Endodermal cell (in vitro differentiated cells): ENCODE measurements around the gene XPO4. TPM values are rescaled to one million over a fixed set of nuclear protein-coding genes. Genes with fewer than 3 reads are reported as not detected.

ENCODE experiments used
- DNase-seq: peaks from one replicate; pipeline ENCODE4 v3.0.0-alpha.2; 2017
- H3K27ac ChIP-seq: 2 replicates; pipeline ENCODE4 v1.5.1; 2013; ENCODE audit warnings: mild to moderate bottlenecking, low read depth, low read length, moderate library complexity
- H3K27me3 ChIP-seq: 2 replicates; pipeline ENCODE4 v1.6.1; 2013; ENCODE audit warnings: mild to moderate bottlenecking, low read length, moderate library complexity; ENCODE audit not compliant: insufficient read depth, control insufficient read depth, poor library complexity, severe bottlenecking
- H3K36me3 ChIP-seq: 2 replicates; pipeline ENCODE4 v1.7.0; 2013; ENCODE audit warnings: mild to moderate bottlenecking, low read length, moderate library complexity; ENCODE audit not compliant: control insufficient read depth, insufficient read depth
- H3K4me1 ChIP-seq: one replicate; pipeline ENCODE4 v1.7.0; 2013; ENCODE audit warnings: low read length; ENCODE audit not compliant: control insufficient read depth, insufficient read depth
- H3K4me3 ChIP-seq: 2 replicates; pipeline ENCODE4 v1.5.1; 2013; ENCODE audit warnings: mild to moderate bottlenecking, low read length, moderate library complexity
- H3K9ac ChIP-seq: 2 replicates; pipeline ENCODE4 v1.6.1; 2013; ENCODE audit warnings: mild to moderate bottlenecking, low read length, moderate library complexity; ENCODE audit not compliant: poor library complexity, severe bottlenecking; ENCODE audit errors: extremely low read depth
- H3K9me3 ChIP-seq: 2 replicates; pipeline ENCODE4 v1.6.1; 2013; ENCODE audit warnings: mild to moderate bottlenecking, low read length, moderate library complexity; ENCODE audit not compliant: control insufficient read depth
- H3K27ac Mint-ChIP-seq: 2 replicates; pipeline ENCODE4 v1.8.0; 2020; ENCODE audit warnings: mixed read lengths
- H3K27me3 Mint-ChIP-seq: 2 replicates; pipeline ENCODE4 v1.8.0; 2021; ENCODE audit warnings: mild to moderate bottlenecking, mixed read lengths; ENCODE audit not compliant: insufficient read depth
- H3K36me3 Mint-ChIP-seq: 2 replicates; pipeline ENCODE4 v1.8.0; 2020; ENCODE audit warnings: low read depth, mixed read lengths
- H3K4me1 Mint-ChIP-seq: 2 replicates; pipeline ENCODE4 v1.8.0; 2020; ENCODE audit warnings: mixed read lengths
- H3K4me3 Mint-ChIP-seq: 2 replicates; pipeline ENCODE4 v1.8.0; 2020; ENCODE audit warnings: mild to moderate bottlenecking, moderate library complexity, mixed read lengths
- H3K9me3 Mint-ChIP-seq: 2 replicates; pipeline ENCODE4 v1.8.0; 2020; ENCODE audit warnings: mild to moderate bottlenecking, mixed read lengths
- WGBS, 2 experiments: methylation state at CpG; one replicate each; pipeline versions ENCODE4 v1.1.5 to v1.1.7; 2013; ENCODE audit warnings: missing lambda C conversion rate in 2 of 2, mixed read lengths in 1 of 2; ENCODE audit not compliant: insufficient coverage in 1 of 2, insufficient read length in 1 of 2; 5-methylcytosine and 5-hydroxymethylcytosine counted together
- total RNA-seq, 2 donors: library from RNA; stranded (reverse); fragmentation: NEBNext Ultra II Directional in 1 of 2; extraction: Animal tissue kit (Norgen Biotek cat#: 25700) in 1 of 2; gene quantifications; 2 replicates in 1 of 2; 3 replicates in 1 of 2; pipeline ENCODE4 v1.2.1, GENCODE V29; 2021
- TF ChIP-seq, protein P1 (sequence below): fragments of 200-600 bp; sonication (generic); conservative IDR thresholded peaks from 2 replicates; pipeline ENCODE4 v1.5.0; 2021; ENCODE audit warnings: antibody characterized with exemption, mild to moderate bottlenecking

The XPO4 gene
- total RNA-seq, 2 donors from 2014 or later, result 28.8 to 32.0 TPM

GRCh38 chr13:20799726-20800416 lies 102.7 kb downstream of the XPO4 start:
- Mint-ChIP-seq H3K9me3 (no peaks in the 10 kb centered on the region), H3K4me1 (no peaks in the 10 kb centered on the region), H3K4me3 (no peak overlapping the region), H3K36me3 (peaks cover 35% of the 10 kb centered on the region), H3K27ac (no peak overlapping the region), H3K27me3 (no peaks in the 10 kb centered on the region)
- H3K9ac ChIP-seq, result no peak overlapping the region
- no peaks in the 10 kb centered on the region for H3K4me1 ChIP-seq
- no peaks in the 10 kb centered on the region for H3K9me3 ChIP-seq
- peaks cover 60% of the 10 kb centered on the region for H3K36me3 ChIP-seq
- no peak overlapping the region for H3K27ac ChIP-seq
- DNase-seq, result no peak
- no peak overlapping the region for H3K4me3 ChIP-seq
- no peaks in the 10 kb centered on the region for H3K27me3 ChIP-seq
- 94 to 97% methylated on average over 4 to 5 of the region's 6 CpGs for WGBS, 2 experiments
- TF ChIP-seq, protein P1, sequence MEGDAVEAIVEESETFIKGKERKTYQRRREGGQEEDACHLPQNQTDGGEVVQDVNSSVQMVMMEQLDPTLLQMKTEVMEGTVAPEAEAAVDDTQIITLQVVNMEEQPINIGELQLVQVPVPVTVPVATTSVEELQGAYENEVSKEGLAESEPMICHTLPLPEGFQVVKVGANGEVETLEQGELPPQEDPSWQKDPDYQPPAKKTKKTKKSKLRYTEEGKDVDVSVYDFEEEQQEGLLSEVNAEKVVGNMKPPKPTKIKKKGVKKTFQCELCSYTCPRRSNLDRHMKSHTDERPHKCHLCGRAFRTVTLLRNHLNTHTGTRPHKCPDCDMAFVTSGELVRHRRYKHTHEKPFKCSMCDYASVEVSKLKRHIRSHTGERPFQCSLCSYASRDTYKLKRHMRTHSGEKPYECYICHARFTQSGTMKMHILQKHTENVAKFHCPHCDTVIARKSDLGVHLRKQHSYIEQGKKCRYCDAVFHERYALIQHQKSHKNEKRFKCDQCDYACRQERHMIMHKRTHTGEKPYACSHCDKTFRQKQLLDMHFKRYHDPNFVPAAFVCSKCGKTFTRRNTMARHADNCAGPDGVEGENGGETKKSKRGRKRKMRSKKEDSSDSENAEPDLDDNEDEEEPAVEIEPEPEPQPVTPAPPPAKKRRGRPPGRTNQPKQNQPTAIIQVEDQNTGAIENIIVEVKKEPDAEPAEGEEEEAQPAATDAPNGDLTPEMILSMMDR, result no peak

DNA sequence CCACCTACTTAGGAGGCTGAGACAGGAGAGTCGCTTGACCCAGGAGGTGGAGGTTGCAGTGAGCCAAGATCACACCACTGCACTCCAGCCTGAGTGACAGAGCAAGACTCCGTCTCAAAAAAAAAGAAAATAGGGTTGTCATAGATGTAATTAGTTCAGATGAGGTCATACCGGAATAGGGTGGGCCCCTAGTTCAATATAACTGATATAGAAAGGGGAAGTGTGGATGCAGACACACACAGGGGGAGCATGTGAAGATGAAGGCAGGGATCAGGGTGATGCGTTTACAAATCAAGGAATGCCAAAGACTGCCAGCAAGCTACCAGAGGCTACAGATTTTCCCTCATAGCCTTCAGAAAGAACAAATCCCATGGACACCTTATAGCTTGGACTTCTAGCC lies 104.5 kb downstream of the XPO4 start:
- Mint-ChIP-seq H3K4me1 (no peaks in the 10 kb centered on the region), H3K27me3 (no peaks in the 10 kb centered on the region), H3K36me3 (peaks cover 53% of the 10 kb centered on the region), H3K9me3 (no peaks in the 10 kb centered on the region), H3K27ac (peak overlapping the region; percentile 39), H3K4me3 (no peak overlapping the region)
- Histone ChIP-seq H3K27me3 (no peaks in the 10 kb centered on the region), H3K4me1 (no peaks in the 10 kb centered on the region), H3K36me3 (peaks cover 73% of the 10 kb centered on the region), H3K4me3 (no peak overlapping the region), H3K27ac (no peak overlapping the region), H3K9ac (no peak overlapping the region), H3K9me3 (no peaks in the 10 kb centered on the region)
- TF ChIP-seq, protein P1, result no peak
- DNase-seq, result no peak
- WGBS, 2 experiments, result 83 to 98% methylated on average over 3 to 4 of the region's 4 CpGs

- DNase-seq, result no peak
- Mint-ChIP-seq H3K27me3 (no peaks in the 10 kb centered on the region), H3K4me1 (no peaks in the 10 kb centered on the region), H3K4me3 (no peak overlapping the region), H3K36me3 (peaks cover 53% of the 10 kb centered on the region), H3K27ac (no peak overlapping the region), H3K9me3 (no peaks in the 10 kb centered on the region)
- Histone ChIP-seq H3K4me1 (no peaks in the 10 kb centered on the region), H3K27me3 (no peaks in the 10 kb centered on the region), H3K9ac (no peak overlapping the region), H3K4me3 (no peak overlapping the region), H3K27ac (no peak overlapping the region), H3K9me3 (no peaks in the 10 kb centered on the region), H3K36me3 (peaks cover 66% of the 10 kb centered on the region)
- TF ChIP-seq, protein P1, result no peak
- WGBS, 2 experiments, result 94 to 95% methylated on average over 3 to 5 of the region's 5 CpGs
Measured at GRCh38 chr13:20796791-20797508, 105.6 kb downstream of the XPO4 start.
